Measurements from ENCODE around the gene CTRB2.
"Not testable (repeated sequence)": the region's sequence is repeated elsewhere in the genome, so short reads cannot be mapped to it uniquely, and the experiment has no call there.

GRCh38 chr16:75223129-75223528, 16.2 kb upstream of the CTRB2 start:
- TF ChIP-seq, protein P1, sequence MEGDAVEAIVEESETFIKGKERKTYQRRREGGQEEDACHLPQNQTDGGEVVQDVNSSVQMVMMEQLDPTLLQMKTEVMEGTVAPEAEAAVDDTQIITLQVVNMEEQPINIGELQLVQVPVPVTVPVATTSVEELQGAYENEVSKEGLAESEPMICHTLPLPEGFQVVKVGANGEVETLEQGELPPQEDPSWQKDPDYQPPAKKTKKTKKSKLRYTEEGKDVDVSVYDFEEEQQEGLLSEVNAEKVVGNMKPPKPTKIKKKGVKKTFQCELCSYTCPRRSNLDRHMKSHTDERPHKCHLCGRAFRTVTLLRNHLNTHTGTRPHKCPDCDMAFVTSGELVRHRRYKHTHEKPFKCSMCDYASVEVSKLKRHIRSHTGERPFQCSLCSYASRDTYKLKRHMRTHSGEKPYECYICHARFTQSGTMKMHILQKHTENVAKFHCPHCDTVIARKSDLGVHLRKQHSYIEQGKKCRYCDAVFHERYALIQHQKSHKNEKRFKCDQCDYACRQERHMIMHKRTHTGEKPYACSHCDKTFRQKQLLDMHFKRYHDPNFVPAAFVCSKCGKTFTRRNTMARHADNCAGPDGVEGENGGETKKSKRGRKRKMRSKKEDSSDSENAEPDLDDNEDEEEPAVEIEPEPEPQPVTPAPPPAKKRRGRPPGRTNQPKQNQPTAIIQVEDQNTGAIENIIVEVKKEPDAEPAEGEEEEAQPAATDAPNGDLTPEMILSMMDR (IDR thresholded peaks at IDR 0.05), result not testable (repeated sequence)
- not testable (repeated sequence) for TF ChIP-seq POLR2A, EP300, POLR2AphosphoS5 (IDR thresholded peaks at IDR 0.05)
